ENCODE measurements around the gene LPP.

DNA sequence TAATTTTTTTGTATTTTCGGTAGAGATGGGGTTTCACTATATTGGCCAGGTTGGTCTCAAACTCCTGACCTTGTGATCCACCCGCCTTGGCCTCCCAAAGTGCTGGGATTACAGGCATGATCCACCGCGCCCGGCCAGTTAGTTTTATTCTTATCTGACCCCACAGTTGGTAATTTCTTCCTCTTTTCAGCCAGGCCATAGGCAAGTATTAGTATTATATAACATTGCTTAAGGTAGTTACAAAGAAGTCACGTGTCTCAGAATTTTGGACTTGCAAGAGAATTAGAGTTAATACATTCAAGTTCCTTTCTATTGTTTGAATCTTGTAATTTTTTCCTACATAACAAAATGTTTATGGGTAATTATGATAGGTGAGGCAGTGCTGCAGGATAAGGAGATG, 334.8 kb downstream of the LPP start:
- TF ChIP-seq POLR2AphosphoS5 (IDR thresholded peaks at IDR 0.05; ENCODE audit: low read depth, low read length) (no peak), POLR2A (IDR thresholded peaks at IDR 0.05; ENCODE audit: low read depth, low read length) (no peak), SPI1 (IDR thresholded peaks at IDR 0.05; ENCODE audit: low read depth, low read length) (no peak), TAF1 (IDR thresholded peaks at IDR 0.05; ENCODE audit: low read depth, low read length) (no peak), POU2F2 (IDR thresholded peaks at IDR 0.05; ENCODE audit: low read depth, low read length) (no peak), PAX5 (IDR thresholded peaks at IDR 0.05; ENCODE audit: insufficient read depth, low read length, severe bottlenecking) (no peak)

Measured in GM12891 (cell line).